Measurements from ENCODE around the gene KNSTRN. TPM values are rescaled to one million over a fixed set of nuclear protein-coding genes. Genes with fewer than 3 reads are reported as not detected.

KNSTRN gene
- total RNA-seq, 1 experiment from 2014 or later: 85.2 TPM

DNA sequence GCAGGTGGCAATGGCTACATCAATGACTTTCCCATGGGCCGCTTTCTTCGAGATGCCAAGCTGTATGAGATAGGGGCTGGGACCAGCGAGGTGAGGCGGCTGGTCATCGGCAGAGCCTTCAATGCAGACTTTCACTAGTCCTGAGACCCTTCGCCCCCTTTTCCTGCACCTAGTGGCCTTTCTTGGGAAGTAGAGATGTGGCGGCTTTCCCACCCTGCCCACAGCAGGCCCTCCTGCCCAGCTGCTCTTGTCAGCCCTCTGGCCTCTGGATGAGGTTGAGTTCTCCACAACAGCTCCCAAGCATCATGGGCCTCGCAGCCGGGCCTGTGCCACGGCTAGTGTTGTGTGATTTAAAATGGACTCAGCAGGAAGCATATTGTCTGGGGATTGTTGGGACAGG lies 35.6 kb downstream of the KNSTRN start:
- no peaks in the 10 kb centered on the region for H3K27me3 ChIP-seq (ENCODE audit: insufficient read depth, low read depth)
- H3F3A ChIP-seq (ENCODE audit: insufficient read depth, low read depth): peaks cover 21% of the 10 kb centered on the region
- no peaks in the 10 kb centered on the region for H3K9me3 ChIP-seq (ENCODE audit: insufficient read depth, low read depth)
- ChIA-PET POLR2A (ENCODE audit: unreplicated experiment) (interaction anchor here (0.9 kb wide), 1 partner anchor 22 kb away, joined by 3 read pairs; the partner anchor contains the start of gene BAHD1), CTCF (no interaction called here)
- H3K79me2 ChIP-seq (ENCODE audit: low read depth): no peaks in the 10 kb centered on the region
- BruUV-seq (replicated peaks): no TSS peak
- no peaks in the 10 kb centered on the region for H3K36me3 ChIP-seq (ENCODE audit: low read depth)
- intact Hi-C loops (cut with micrococcal nuclease; ENCODE audit: unreplicated experiment): no loop called here
- H2AFZ ChIP-seq: no peak overlapping the region
- DNase-seq: no peak
- no peak overlapping the region for H3K27ac ChIP-seq
- no peaks in the 10 kb centered on the region for H3K9me2 ChIP-seq (ENCODE audit: insufficient read depth)
- H3K4me2 ChIP-seq: no peak overlapping the region
- H4K20me1 ChIP-seq (ENCODE audit: insufficient read depth): no peaks in the 10 kb centered on the region
- H3K4me3 ChIP-seq: no peak overlapping the region
- H3K4me1 ChIP-seq (replicated peaks; ENCODE audit: insufficient read depth): peaks cover 20% of the 10 kb centered on the region
- TF ChIP-seq, protein P1, sequence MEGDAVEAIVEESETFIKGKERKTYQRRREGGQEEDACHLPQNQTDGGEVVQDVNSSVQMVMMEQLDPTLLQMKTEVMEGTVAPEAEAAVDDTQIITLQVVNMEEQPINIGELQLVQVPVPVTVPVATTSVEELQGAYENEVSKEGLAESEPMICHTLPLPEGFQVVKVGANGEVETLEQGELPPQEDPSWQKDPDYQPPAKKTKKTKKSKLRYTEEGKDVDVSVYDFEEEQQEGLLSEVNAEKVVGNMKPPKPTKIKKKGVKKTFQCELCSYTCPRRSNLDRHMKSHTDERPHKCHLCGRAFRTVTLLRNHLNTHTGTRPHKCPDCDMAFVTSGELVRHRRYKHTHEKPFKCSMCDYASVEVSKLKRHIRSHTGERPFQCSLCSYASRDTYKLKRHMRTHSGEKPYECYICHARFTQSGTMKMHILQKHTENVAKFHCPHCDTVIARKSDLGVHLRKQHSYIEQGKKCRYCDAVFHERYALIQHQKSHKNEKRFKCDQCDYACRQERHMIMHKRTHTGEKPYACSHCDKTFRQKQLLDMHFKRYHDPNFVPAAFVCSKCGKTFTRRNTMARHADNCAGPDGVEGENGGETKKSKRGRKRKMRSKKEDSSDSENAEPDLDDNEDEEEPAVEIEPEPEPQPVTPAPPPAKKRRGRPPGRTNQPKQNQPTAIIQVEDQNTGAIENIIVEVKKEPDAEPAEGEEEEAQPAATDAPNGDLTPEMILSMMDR (conservative IDR thresholded peaks at IDR 0.05): no peak
- TF ChIP-seq EZH2 (IDR thresholded peaks at IDR 0.05; ENCODE audit: low read depth): no peak

DNA sequence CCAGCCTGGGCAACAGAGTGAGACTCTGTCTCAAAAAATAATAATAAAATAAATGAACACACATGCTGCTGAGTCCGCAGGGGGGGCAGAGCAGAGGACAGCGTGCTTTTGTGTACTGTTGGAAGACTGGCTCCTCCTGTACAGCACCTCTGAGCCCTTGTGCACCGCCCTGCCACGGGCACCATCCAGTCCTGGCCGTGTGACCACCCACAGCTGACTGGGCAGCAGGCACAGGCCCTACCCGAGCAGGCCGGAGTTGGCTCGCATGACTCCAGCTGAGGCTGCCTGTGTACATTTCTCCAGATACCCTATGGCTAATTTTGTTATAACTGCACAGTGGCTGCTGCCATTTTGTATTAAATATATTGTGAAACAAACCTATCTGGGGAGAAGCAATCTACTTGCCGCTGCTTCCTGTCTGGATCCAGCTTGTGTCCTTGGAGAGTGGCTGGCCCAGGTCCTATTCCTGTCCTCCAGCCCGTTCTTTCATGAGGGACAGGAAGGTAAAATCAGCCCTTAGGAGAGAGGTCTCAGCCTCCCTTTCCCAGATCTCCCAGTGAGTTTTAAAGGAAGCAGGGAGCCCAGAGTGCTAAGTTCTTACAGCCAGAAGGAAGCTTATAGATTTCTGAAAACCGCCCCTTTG lies 37.7 kb downstream of the KNSTRN start:
- POLR2A ChIA-PET (ENCODE audit: unreplicated experiment): interaction anchor here (0.6 kb wide), 1 partner anchor 77 kb away, joined by 3 read pairs; no protein-coding TSS in a partner anchor
- peak overlapping the region; percentile 40 for H3K27ac ChIP-seq
- peak overlapping the region; percentile 42 for H3K4me2 ChIP-seq

DNA sequence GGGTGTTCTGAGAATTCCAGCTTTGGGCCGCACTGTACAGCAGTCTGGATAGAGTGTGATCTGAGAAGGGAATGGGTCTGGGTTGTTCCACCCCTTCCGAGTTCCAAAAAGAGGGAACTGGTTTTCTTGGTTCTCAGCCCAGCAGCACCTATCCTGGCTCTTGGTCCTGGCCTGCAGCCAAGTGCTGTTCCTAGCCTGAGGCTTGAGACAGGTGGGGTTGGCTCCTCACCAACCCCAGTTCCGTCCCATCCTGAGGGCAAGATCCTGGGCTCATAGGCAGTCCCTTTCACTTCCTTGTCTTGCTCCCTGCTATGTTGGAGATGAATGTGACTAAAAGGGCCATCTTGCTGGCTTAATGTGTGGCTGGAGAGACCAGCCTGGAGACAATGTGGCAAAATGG lies 38.3 kb downstream of the KNSTRN start:
- no peak overlapping the region for H3K4me3 ChIP-seq
- CTCF ChIA-PET: interaction anchor here (0.8 kb wide), 1 partner anchor 10 kb away, joined by 5 read pairs; no protein-coding TSS in a partner anchor
- DNase-seq: peak; percentile 76 to 95
- H3K4me1 ChIP-seq (replicated peaks; ENCODE audit: insufficient read depth): peaks cover 20% of the 10 kb centered on the region
- BruUV-seq (replicated peaks): no TSS peak
- no peak for TF ChIP-seq EZH2 (IDR thresholded peaks at IDR 0.05; ENCODE audit: low read depth)
- TF ChIP-seq, protein P1 (conservative IDR thresholded peaks at IDR 0.05): no peak
- H4K20me1 ChIP-seq (ENCODE audit: insufficient read depth): no peaks in the 10 kb centered on the region
- no peaks in the 10 kb centered on the region for H3K9me2 ChIP-seq (ENCODE audit: insufficient read depth)
- POLR2A ChIA-PET (ENCODE audit: unreplicated experiment): interaction anchor here (0.6 kb wide), 1 partner anchor 77 kb away, joined by 3 read pairs; no protein-coding TSS in a partner anchor
- no peaks in the 10 kb centered on the region for H3K27me3 ChIP-seq (ENCODE audit: insufficient read depth, low read depth)
- H3K36me3 ChIP-seq (ENCODE audit: low read depth): no peaks in the 10 kb centered on the region
- peak overlapping the region; percentile 42 for H3K4me2 ChIP-seq
- intact Hi-C loops (cut with micrococcal nuclease; ENCODE audit: unreplicated experiment): loop anchor here (1.0 to 10.0 kb wide), 6 partner anchors 38 to 206 kb away; partner anchors contain the start of genes INAFM2 and KNSTRN
- peaks cover 21% of the 10 kb centered on the region for H3F3A ChIP-seq (ENCODE audit: insufficient read depth, low read depth)
- no peaks in the 10 kb centered on the region for H3K79me2 ChIP-seq (ENCODE audit: low read depth)
- H3K27ac ChIP-seq: peak overlapping the region; percentile 40
- no peak overlapping the region for H2AFZ ChIP-seq
- H3K9me3 ChIP-seq (ENCODE audit: insufficient read depth, low read depth): no peaks in the 10 kb centered on the region

More for the DNA sequence above, 37.7 kb downstream of the KNSTRN start:
- Histone ChIP-seq H3K9me2 (ENCODE audit: insufficient read depth) (no peaks in the 10 kb centered on the region), H3K27me3 (ENCODE audit: insufficient read depth, low read depth) (no peaks in the 10 kb centered on the region), H3K9me3 (ENCODE audit: insufficient read depth, low read depth) (no peaks in the 10 kb centered on the region), H3K36me3 (ENCODE audit: low read depth) (no peaks in the 10 kb centered on the region), H3K79me2 (ENCODE audit: low read depth) (no peaks in the 10 kb centered on the region), H3F3A (ENCODE audit: insufficient read depth, low read depth) (peaks cover 21% of the 10 kb centered on the region), H3K4me3 (no peak overlapping the region), H2AFZ (no peak overlapping the region), H3K4me1 (replicated peaks; ENCODE audit: insufficient read depth) (peaks cover 20% of the 10 kb centered on the region), H4K20me1 (ENCODE audit: insufficient read depth) (no peaks in the 10 kb centered on the region)
- no TSS peak for BruUV-seq (replicated peaks)
- intact Hi-C loops (cut with micrococcal nuclease; ENCODE audit: unreplicated experiment): loop anchor here (1.0 to 10.0 kb wide), 4 partner anchors 38 to 205 kb away; partner anchors contain the start of genes INAFM2 and KNSTRN
- TF ChIP-seq EZH2 (IDR thresholded peaks at IDR 0.05; ENCODE audit: low read depth): no peak
- TF ChIP-seq, protein P1 (conservative IDR thresholded peaks at IDR 0.05): no peak
- CTCF ChIA-PET: interaction anchor here (0.8 kb wide), 1 partner anchor 10 kb away, joined by 5 read pairs; no protein-coding TSS in a partner anchor
- DNase-seq: no peak
